ENCODE measurements around the gene DOLPP1.
"Not testable (repeated sequence)": the region's sequence is repeated elsewhere in the genome, so short reads cannot be mapped to it uniquely, and the experiment has no call there.

Gene DOLPP1

GRCh38 chr9:129108083-129108804 lies 27.3 kb downstream of the DOLPP1 start:
- no peaks in the 10 kb centered on the region for H3K9me3 ChIP-seq (ENCODE audit: control insufficient read depth, insufficient read depth, low read length)
- H3K4me3 ChIP-seq (ENCODE audit: low read depth, low read length) = no peak overlapping the region
- no peaks in the 10 kb centered on the region for H3K36me3 ChIP-seq (ENCODE audit: control insufficient read depth, insufficient read depth, low read length)
- no peaks in the 10 kb centered on the region for H3K4me1 ChIP-seq (ENCODE audit: control insufficient read depth, insufficient read depth, low read length)
- peaks cover 15% of the 10 kb centered on the region for H3K27me3 ChIP-seq (ENCODE audit: control insufficient read depth, insufficient read depth, low read length)
- H3K9ac ChIP-seq (ENCODE audit: low read depth, low read length) = no peak overlapping the region
- H3K27ac ChIP-seq (ENCODE audit: low read depth, low read length) = no peak overlapping the region

- H3K4me3 ChIP-seq (ENCODE audit: low read depth, low read length) = no peak overlapping the region
- H3K4me1 ChIP-seq (ENCODE audit: control insufficient read depth, insufficient read depth, low read length) = no peaks in the 10 kb centered on the region
- H3K9ac ChIP-seq (ENCODE audit: low read depth, low read length) = no peak overlapping the region
- no peaks in the 10 kb centered on the region for H3K36me3 ChIP-seq (ENCODE audit: control insufficient read depth, insufficient read depth, low read length)
- H3K27ac ChIP-seq (ENCODE audit: low read depth, low read length) = no peak overlapping the region
- no peaks in the 10 kb centered on the region for H3K9me3 ChIP-seq (ENCODE audit: control insufficient read depth, insufficient read depth, low read length)
- H3K27me3 ChIP-seq (ENCODE audit: control insufficient read depth, insufficient read depth, low read length) = peaks cover 15% of the 10 kb centered on the region
Measured at GRCh38 chr9:129108805-129109536, 28.1 kb downstream of the DOLPP1 start.

GRCh38 chr9:129109537-129109903 lies 28.6 kb downstream of the DOLPP1 start:
- no peak overlapping the region for H3K9ac ChIP-seq (ENCODE audit: low read depth, low read length)
- no peak overlapping the region for H3K4me3 ChIP-seq (ENCODE audit: low read depth, low read length)
- H3K36me3 ChIP-seq (ENCODE audit: control insufficient read depth, insufficient read depth, low read length) = no peaks in the 10 kb centered on the region
- H3K4me1 ChIP-seq (ENCODE audit: control insufficient read depth, insufficient read depth, low read length) = no peaks in the 10 kb centered on the region
- no peaks in the 10 kb centered on the region for H3K9me3 ChIP-seq (ENCODE audit: control insufficient read depth, insufficient read depth, low read length)
- no peak overlapping the region for H3K27ac ChIP-seq (ENCODE audit: low read depth, low read length)
- peaks cover 15% of the 10 kb centered on the region for H3K27me3 ChIP-seq (ENCODE audit: control insufficient read depth, insufficient read depth, low read length)

GRCh38 chr9:129109952-129110739 lies 29.2 kb downstream of the DOLPP1 start:
- Histone ChIP-seq H3K9ac (ENCODE audit: low read depth, low read length) (peak overlapping the region; percentile 35; the same call in 1 of the 2 replicates), H3K27me3 (ENCODE audit: control insufficient read depth, insufficient read depth, low read length) (peaks cover 15% of the 10 kb centered on the region), H3K4me3 (ENCODE audit: low read depth, low read length) (peak overlapping the region; percentile 89), H3K9me3 (ENCODE audit: control insufficient read depth, insufficient read depth, low read length) (no peaks in the 10 kb centered on the region), H3K4me1 (ENCODE audit: control insufficient read depth, insufficient read depth, low read length) (no peaks in the 10 kb centered on the region), H3K27ac (ENCODE audit: low read depth, low read length) (no peak overlapping the region), H3K36me3 (ENCODE audit: control insufficient read depth, insufficient read depth, low read length) (no peaks in the 10 kb centered on the region)

- H3K4me1 ChIP-seq (ENCODE audit: control insufficient read depth, insufficient read depth, low read length) = no peaks in the 10 kb centered on the region
- no peaks in the 10 kb centered on the region for H3K36me3 ChIP-seq (ENCODE audit: control insufficient read depth, insufficient read depth, low read length)
- peak within 1 kb of the TSS; percentile 97 for H3K9ac ChIP-seq (ENCODE audit: low read depth, low read length)
- H3K27me3 ChIP-seq (ENCODE audit: control insufficient read depth, insufficient read depth, low read length) = peaks cover 15% of the 10 kb centered on the region
- peak within 1 kb of the TSS; percentile 98 for H3K27ac ChIP-seq (ENCODE audit: low read depth, low read length)
- peak within 1 kb of the TSS; percentile 92 for H3K4me3 ChIP-seq (ENCODE audit: low read depth, low read length)
- H3K9me3 ChIP-seq (ENCODE audit: control insufficient read depth, insufficient read depth, low read length) = no peaks in the 10 kb centered on the region
Measured at GRCh38 chr9:129110740-129111527, 30.0 kb downstream of the DOLPP1 start, which contains the start of the genes CRAT and PTPA. CRAT (minus strand) TSS chr9:129110793; CDS start chr9:129110509, 284 bp downstream. PTPA (plus strand) TSS chr9:129111415; CDS start chr9:129111601, 186 bp downstream.

GRCh38 chr9:129111528-129112151 lies 30.7 kb downstream of the DOLPP1 start:
- peak overlapping the region; percentile 97 for H3K9ac ChIP-seq (ENCODE audit: low read depth, low read length)
- H3K36me3 ChIP-seq (ENCODE audit: control insufficient read depth, insufficient read depth, low read length) = no peaks in the 10 kb centered on the region
- peaks cover 15% of the 10 kb centered on the region for H3K27me3 ChIP-seq (ENCODE audit: control insufficient read depth, insufficient read depth, low read length)
- peak overlapping the region; percentile 92 for H3K4me3 ChIP-seq (ENCODE audit: low read depth, low read length)
- H3K9me3 ChIP-seq (ENCODE audit: control insufficient read depth, insufficient read depth, low read length) = no peaks in the 10 kb centered on the region
- H3K27ac ChIP-seq (ENCODE audit: low read depth, low read length) = peak overlapping the region; percentile 98
- no peaks in the 10 kb centered on the region for H3K4me1 ChIP-seq (ENCODE audit: control insufficient read depth, insufficient read depth, low read length)

- H3K9me3 ChIP-seq (ENCODE audit: control insufficient read depth, insufficient read depth, low read length); H3K4me1 ChIP-seq (ENCODE audit: control insufficient read depth, insufficient read depth, low read length); H3K36me3 ChIP-seq (ENCODE audit: control insufficient read depth, insufficient read depth, low read length); H3K9ac ChIP-seq (ENCODE audit: low read depth, low read length); H3K27ac ChIP-seq (ENCODE audit: low read depth, low read length): not testable (repeated sequence)
- peak overlapping the region; percentile 92 for H3K4me3 ChIP-seq (ENCODE audit: low read depth, low read length)
- peaks cover 15% of the 10 kb centered on the region for H3K27me3 ChIP-seq (ENCODE audit: control insufficient read depth, insufficient read depth, low read length)
Measured at GRCh38 chr9:129112526-129112925, 31.6 kb downstream of the DOLPP1 start.

- Histone ChIP-seq H3K9ac (ENCODE audit: low read depth, low read length) (no peak overlapping the region), H3K27me3 (ENCODE audit: control insufficient read depth, insufficient read depth, low read length) (peaks cover 15% of the 10 kb centered on the region), H3K4me1 (ENCODE audit: control insufficient read depth, insufficient read depth, low read length) (no peaks in the 10 kb centered on the region), H3K4me3 (ENCODE audit: low read depth, low read length) (no peak overlapping the region), H3K36me3 (ENCODE audit: control insufficient read depth, insufficient read depth, low read length) (no peaks in the 10 kb centered on the region), H3K27ac (ENCODE audit: low read depth, low read length) (no peak overlapping the region), H3K9me3 (ENCODE audit: control insufficient read depth, insufficient read depth, low read length) (no peaks in the 10 kb centered on the region)
Measured at GRCh38 chr9:129113645-129114304, 32.9 kb downstream of the DOLPP1 start.

- H3K4me1 ChIP-seq (ENCODE audit: control insufficient read depth, insufficient read depth, low read length) = no peaks in the 10 kb centered on the region
- H3K4me3 ChIP-seq (ENCODE audit: low read depth, low read length) = no peak overlapping the region
- no peaks in the 10 kb centered on the region for H3K9me3 ChIP-seq (ENCODE audit: control insufficient read depth, insufficient read depth, low read length)
- no peaks in the 10 kb centered on the region for H3K27me3 ChIP-seq (ENCODE audit: control insufficient read depth, insufficient read depth, low read length)
- no peak overlapping the region for H3K9ac ChIP-seq (ENCODE audit: low read depth, low read length)
- H3K36me3 ChIP-seq (ENCODE audit: control insufficient read depth, insufficient read depth, low read length) = peaks cover 26% of the 10 kb centered on the region
- no peak overlapping the region for H3K27ac ChIP-seq (ENCODE audit: low read depth, low read length)
Measured at GRCh38 chr9:129118799-129119198, 37.9 kb downstream of the DOLPP1 start.

Data from HUES48 (cell line).